ENCODE results near the gene GNG7.

DNA sequence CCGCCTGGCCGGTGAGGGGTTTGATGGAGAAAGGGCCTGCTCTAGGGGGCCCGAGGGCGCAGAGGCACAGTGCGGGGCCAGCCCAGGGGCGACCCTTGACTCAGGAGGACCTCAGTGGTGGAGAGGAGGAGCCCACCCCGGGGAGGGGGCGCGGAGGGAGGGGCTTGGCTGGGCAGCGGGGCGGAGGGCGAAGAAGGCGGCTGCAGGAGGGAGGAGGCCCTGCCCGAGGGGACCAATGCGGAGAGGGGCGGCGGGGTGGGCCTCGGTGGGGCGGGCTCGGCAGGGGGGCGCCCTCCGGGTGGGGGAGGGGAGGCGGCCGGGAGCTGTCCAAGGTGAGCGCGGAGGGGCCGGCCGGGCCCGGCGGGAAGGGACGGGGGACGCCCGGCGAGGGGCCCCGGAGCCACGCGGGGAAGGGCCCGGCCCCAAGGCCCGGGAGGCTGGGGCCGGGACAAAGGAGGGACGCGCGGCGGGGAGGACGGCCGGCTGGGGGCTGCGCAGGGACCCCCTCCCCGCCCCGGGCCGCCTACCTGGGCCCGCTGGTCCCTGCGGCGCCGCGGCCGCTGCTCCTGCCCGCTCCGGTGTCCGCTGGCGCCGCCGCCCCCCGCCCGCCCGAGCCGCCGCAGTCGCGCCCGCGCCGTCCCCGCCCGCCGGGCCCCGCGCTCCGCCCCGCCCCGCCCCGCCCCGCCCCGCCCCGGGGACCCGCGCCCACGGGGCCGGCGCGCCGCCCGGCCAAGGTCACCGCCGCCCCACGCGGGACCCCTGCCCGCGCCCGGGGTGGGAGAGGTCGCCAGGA is 18.5 kb upstream of the GNG7 start, which contains the start of gene DIRAS1:
- TF ChIP-seq ARNTL (CRISPR knock-in tag; IDR thresholded peaks at IDR 0.05; ENCODE audit: borderline replicate concordance, low read depth): no peak
- TF ChIP-seq, protein P1, sequence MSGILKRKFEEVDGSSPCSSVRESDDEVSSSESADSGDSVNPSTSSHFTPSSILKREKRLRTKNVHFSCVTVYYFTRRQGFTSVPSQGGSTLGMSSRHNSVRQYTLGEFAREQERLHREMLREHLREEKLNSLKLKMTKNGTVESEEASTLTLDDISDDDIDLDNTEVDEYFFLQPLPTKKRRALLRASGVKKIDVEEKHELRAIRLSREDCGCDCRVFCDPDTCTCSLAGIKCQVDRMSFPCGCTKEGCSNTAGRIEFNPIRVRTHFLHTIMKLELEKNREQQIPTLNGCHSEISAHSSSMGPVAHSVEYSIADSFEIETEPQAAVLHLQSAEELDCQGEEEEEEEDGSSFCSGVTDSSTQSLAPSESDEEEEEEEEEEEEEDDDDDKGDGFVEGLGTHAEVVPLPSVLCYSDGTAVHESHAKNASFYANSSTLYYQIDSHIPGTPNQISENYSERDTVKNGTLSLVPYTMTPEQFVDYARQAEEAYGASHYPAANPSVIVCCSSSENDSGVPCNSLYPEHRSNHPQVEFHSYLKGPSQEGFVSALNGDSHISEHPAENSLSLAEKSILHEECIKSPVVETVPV (CRISPR knock-in tag; IDR thresholded peaks at IDR 0.05): no peak
- TF ChIP-seq PPARA (CRISPR knock-in tag; IDR thresholded peaks at IDR 0.05; ENCODE audit: borderline replicate concordance): no peak
- TF ChIP-seq SNAI2 (CRISPR knock-in tag; IDR thresholded peaks at IDR 0.05): no peak
- TF ChIP-seq, protein P2, sequence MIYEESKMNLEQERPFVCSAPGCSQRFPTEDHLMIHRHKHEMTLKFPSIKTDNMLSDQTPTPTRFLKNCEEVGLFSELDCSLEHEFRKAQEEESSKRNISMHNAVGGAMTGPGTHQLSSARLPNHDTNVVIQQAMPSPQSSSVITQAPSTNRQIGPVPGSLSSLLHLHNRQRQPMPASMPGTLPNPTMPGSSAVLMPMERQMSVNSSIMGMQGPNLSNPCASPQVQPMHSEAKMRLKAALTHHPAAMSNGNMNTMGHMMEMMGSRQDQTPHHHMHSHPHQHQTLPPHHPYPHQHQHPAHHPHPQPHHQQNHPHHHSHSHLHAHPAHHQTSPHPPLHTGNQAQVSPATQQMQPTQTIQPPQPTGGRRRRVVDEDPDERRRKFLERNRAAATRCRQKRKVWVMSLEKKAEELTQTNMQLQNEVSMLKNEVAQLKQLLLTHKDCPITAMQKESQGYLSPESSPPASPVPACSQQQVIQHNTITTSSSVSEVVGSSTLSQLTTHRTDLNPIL (CRISPR knock-in tag; IDR thresholded peaks at IDR 0.05; ENCODE audit: low read depth): no peak
- TF ChIP-seq OSR1 (CRISPR knock-in tag; IDR thresholded peaks at IDR 0.05): no peak
- TF ChIP-seq, protein P3, sequence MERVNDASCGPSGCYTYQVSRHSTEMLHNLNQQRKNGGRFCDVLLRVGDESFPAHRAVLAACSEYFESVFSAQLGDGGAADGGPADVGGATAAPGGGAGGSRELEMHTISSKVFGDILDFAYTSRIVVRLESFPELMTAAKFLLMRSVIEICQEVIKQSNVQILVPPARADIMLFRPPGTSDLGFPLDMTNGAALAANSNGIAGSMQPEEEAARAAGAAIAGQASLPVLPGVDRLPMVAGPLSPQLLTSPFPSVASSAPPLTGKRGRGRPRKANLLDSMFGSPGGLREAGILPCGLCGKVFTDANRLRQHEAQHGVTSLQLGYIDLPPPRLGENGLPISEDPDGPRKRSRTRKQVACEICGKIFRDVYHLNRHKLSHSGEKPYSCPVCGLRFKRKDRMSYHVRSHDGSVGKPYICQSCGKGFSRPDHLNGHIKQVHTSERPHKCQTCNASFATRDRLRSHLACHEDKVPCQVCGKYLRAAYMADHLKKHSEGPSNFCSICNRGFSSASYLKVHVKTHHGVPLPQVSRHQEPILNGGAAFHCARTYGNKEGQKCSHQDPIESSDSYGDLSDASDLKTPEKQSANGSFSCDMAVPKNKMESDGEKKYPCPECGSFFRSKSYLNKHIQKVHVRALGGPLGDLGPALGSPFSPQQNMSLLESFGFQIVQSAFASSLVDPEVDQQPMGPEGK (CRISPR knock-in tag; IDR thresholded peaks at IDR 0.05; ENCODE audit: borderline replicate concordance): no peak
- TF ChIP-seq ZFP30 (CRISPR knock-in tag; IDR thresholded peaks at IDR 0.05): no peak
- no peak for TF ChIP-seq ZNF565 (CRISPR knock-in tag; conservative IDR thresholded peaks at IDR 0.05; ENCODE audit: low read depth)
- TF ChIP-seq TOX (CRISPR knock-in tag; IDR thresholded peaks at IDR 0.05; ENCODE audit: borderline replicate concordance): no peak
